ENCODE results near the gene NOP10.
"Not testable (repeated sequence)": the region's sequence is repeated elsewhere in the genome, so short reads cannot be mapped to it uniquely, and the experiment has no call there.

Gene NOP10

GRCh38 chr15:34342737-34343575 is at the start of gene NOP10, which contains the start of gene NUTM1:
NOP10 (minus strand) TSS chr15:34343136; CDS start chr15:34343073, 63 bp downstream.
NUTM1 (plus strand) TSS chr15:34343315; CDS start chr15:34343697, 382 bp downstream.
- peak; percentile 79 for DNase-seq

DNA sequence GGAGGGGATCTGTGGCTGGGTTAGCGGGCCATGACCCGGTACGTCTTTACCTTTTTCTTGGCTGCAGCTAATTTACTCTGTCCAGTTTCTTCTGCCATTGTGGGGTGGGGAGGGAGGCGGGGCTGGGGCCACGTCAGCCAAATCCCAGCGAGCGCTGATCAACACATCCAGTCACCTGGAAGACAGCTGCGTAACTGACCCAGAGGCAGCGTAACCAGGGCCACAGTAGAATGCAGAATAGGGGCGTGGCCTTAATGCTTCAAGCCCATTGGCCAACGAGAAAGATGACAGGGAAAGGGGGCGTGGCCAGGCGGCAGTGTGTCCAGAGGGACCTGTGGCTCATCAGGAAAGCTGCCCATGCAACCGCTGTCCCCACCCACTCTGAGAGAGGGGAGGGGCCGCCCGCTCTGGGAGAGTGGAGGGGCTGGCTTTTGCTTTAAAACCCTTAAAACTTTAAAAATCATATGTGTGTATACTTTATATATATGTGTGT is 46.7 kb upstream of the NOP10 start:
- not testable (repeated sequence) for DNase-seq

GRCh38 chr15:34381829-34382521 is 39.0 kb upstream of the NOP10 start:
- DNase-seq, result not testable (repeated sequence)

DNA sequence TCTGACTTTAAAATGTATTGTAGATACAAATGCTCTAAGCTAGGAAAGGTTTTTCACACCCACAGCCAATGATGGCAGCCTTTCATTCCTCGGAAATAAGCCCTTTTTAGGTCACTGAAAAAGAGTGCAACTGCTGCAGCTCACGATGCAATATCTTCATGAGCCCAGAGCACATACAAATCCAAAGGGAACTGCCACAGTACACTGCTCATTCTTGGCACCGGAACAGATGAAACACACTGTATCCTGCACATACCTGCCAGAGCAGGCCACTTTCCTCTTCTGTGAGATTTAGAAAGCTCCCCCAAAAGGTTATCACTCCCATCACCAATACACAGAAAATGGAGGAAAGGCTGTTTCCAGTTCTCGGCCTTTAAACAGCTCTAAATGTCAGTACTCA is 37.6 kb upstream of the NOP10 start:
- DNase-seq, result not testable (repeated sequence)

GRCh38 chr15:34376856-34377255 is 33.9 kb upstream of the NOP10 start:
- no peak for DNase-seq

GRCh38 chr15:34375541-34375940 is 32.6 kb upstream of the NOP10 start:
- not testable (repeated sequence) for DNase-seq

DNA sequence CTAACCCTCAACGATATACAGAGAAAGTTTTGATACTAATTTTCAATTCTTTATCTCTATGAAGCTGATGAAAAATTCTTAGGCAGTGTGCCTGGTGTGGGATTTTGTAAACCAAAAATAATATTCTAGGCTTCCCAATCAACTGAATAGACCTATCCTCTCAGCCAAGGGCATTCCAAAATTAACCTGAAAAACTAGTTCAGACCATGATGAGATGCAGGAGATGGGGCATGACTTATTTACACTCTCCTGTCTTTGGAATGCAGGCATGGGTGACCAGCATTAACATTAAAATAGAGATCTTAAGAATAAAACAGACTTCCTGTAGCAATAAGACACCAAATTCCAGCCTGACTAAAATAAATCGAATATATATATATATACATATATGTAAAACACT is 31.9 kb upstream of the NOP10 start:
- no peak for DNase-seq

DNA sequence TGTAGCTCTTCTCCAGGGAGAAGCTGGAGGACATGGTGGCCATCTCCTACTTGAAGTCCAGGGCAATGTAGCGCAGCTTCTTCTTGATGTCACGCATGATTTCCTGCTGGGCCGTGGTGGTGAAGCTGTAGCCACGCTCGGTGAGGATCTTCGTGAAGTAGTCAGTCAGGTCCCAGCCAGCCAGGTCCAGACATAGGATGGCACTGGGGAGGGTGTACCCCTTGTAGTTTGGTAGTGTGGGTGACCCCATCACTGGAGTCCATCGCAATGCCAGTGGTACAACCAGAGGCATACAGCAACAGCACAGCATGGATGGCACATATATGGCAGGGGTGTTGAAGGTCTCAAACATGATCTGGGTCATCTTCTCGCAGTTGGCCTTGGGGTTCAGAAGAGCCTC is 31.0 kb upstream of the NOP10 start:
- DNase-seq, result no peak

DNA sequence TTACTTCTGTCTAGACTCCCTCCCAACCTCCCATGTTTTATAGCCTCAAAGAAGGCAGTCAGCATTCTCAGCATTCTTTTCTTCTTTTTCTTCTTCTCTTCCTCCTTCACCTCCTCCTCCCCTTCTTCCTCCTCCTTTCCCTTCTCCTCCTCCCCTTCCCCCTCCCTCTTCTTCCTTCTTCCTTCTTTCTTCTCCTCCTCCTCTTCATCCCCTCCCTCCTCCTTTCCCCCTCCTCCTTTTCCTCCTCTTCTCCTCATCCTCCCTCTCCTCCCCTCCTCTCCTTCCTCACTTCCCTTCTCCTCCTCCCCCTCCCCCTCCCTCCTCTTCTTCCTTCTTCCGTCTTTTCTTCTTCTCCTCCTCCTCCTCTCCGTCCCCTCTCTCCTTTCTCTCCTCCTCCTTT is 27.7 kb upstream of the NOP10 start:
- DNase-seq, result no peak

DNA sequence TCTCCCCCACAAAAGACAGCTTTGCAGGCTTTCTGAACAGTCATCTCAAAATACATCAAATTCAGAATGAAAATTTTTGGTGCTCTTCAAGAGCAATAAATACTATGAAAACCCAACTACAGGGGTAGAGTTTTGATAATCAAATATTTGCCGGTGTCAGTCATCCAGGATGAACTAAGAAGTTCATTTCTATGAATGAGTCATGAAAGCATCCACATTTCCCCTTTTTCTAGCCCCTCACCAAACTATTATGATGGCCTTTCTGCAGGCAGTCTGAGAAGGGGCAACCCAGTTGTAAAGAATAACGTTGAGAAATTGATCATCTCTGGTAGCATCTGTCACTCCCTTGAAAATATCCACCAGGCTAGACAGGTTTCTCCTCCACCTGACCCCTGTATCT is 27.2 kb upstream of the NOP10 start:
- no peak for DNase-seq

DNA sequence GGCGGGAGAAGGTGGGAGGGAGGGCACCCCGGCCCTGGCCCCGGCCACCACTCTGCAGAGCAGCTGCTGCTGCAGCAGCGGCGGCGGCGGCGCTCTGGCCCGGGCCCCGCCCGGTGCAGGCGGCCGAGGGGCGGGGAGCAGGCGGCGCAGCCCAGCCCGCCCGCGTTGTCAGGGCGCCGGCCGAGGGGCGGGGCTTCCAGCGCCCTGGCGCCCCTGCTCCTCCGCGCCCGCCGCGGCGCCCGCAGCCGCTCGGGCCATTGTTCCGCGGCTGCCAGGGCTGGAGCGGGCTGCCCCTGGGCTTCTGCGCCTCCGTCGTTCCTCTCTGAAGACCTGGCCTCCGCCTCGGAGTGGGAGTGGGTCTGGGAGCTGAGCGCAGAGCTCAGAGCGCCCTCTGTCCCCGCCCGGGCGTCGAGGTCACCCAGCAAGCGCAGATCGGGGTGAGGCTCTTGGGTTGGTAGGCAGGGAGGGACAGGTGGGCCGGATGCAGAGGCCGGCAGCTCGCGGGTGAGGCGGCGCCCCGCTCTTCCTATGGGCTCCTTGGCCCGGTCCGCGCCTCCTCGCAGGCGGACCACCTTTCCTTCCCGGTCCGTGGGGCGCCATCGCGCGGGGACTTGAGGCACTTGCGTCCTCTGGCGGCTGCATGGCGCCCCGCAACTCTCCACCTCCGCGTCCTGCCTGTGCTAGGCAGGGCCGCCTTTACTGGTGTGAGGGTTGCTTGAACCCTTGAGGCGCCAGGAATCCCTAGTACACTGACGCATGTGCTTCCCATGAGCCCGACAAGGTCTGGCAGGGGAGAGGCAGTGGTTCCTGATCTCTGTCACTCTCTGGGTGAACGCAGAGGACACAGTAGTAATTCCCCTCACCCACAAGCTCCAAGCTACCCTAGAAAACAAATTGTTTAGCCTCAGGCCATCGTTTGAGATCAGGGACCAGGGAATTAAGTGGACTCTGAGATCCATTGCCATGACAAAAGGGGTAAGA is 24.5 kb upstream of the NOP10 start, which contains the start of gene LPCAT4:
TSS of gene LPCAT4 (minus strand) at position 96 of the 981 bp plus-strand sequence. CDS start 96 bp downstream, outside the sequence.
- DNase-seq, result peak; percentile 60

DNA sequence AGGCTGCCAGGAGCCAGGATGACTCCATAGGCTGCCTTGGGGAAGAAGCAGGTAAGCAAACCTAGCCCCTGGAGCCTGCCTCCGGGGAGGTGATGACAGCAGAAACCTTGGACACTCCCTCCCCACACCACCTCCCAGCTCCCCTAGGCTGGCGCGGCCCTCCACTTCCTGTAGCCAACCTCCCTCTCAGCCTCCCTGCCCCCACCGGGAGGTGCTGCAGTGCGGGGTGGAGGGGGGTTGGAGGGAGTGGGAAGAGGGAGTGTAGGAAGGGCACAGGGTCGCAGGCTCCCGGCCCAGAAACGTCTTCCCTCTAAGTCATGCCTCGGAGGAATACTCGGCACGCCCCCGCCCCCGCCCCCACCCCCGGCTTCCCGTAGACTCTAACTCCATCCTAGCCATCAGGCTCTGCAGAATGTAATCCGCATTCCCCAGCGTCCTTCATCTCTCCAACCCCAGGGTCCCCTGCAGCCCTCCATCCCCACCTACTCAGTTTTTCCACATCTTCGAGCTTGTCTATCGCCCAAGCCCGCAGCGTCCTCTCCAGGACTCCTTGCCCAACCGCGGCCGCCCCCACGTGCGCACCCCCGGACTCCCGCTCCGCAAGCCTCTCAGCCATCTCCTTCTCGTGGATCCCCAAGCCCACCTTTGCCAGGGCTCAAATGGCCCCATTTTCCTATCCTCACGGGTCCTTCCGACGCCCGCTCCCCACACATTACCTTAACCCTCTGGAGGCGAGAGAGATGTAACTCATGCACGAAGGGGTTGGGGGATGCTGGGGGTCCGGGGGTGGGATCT is 23.5 kb upstream of the NOP10 start:
- DNase-seq, result peak; percentile 59

DNA sequence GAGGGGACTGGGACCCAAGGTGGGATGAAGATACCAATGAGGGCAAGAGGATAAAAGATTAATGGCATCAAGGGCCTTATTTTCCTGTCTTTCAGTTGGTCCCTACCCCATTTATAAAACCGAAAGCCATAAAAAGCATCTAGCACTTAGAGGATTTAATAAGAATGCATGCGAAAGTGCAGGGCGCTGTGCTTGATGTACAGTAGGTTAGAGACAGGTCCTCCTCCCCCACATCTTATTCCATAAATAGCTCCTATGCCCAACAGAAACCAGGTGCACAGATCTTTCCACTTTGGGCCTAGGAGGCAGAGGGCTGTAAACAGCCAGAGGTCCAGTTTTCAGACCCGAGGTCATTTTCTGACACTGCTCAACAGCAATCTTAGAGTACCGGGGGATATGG is 22.9 kb upstream of the NOP10 start:
- DNase-seq, result no peak

- no peak for DNase-seq
Observed at GRCh38 chr15:34365091-34365825, 22.3 kb upstream of the NOP10 start.

GRCh38 chr15:34364041-34364440 is 21.1 kb upstream of the NOP10 start:
- DNase-seq, result no peak

DNA sequence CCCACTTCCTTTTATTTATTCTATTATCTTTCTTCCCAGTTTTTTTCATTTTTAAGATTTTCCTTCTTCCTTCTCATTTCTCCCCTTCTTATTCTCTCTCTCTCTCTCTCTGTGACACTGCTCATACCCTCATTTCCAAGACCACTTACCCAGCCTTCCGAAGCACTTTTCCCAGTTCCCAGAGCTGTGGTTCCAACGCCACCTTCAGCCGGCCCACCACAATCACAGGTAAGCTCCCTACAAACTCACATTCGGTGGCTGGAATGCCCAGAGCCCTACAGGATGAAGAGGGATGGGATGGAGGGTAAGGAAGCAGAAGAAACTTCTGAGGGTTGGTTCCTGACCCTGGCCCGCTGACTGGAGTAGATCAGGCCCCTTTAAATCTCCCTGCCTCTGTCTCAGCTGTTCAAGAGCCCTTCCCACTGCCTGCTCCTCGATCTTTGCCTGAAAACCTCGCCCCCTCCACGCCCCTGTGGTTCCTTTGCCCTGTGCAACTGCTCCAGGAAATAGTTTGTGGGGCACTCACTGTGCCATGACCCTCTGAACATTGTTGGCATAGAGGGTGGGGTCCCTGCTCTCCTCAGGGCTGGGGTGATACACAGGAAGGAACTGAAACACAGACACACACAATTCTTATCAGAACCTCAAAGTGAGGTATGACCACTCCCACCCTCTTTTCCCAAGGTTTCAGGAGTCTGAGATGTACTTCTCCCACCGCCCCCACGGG is 19.3 kb upstream of the NOP10 start:
- no peak for DNase-seq

DNA sequence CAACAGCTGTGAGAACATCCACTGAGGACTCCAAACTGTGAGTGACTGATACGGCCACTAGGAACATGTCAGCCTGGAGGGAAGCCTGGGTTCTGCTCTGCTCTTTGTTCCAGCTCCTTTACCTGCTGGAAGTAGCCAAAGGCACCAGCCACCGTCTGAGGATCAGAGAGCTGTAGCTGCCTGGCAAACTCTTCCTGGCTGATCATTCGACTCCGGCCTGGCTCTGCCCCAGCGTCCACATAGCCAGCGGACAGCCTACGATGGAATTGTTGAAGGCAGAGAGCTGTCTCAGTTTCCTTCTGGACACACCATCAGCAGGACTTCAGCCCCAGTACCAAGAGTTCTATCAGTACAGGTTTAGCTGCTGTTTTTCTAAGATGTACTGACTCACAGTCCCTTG is 18.3 kb upstream of the NOP10 start:
- DNase-seq, result no peak

- DNase-seq, result no peak
Observed at GRCh38 chr15:34360298-34360697, 17.4 kb upstream of the NOP10 start.

DNA sequence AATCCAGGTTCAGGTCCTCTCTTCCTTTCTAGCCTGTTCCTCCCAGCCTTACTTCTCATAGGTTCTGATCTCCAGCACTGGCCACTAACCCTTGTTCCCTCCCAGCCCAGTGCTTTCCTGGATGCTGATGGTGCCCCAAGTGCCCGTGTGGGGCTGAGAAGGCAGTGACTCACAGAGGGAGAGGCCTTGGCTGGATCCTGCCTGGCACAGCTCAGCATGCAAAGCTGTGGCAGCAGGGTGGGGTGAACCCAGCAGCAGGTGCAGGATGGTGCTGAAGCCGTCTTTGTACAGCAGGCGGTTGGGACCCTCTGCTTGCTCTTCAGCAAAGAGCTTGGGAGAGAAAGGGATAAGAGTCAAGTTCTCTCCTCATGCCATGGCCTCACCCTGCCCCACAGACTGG is 16.5 kb upstream of the NOP10 start:
- DNase-seq, result no peak

- no peak for DNase-seq
Observed at GRCh38 chr15:34358948-34359347, 16.0 kb upstream of the NOP10 start.
